ENCODE results near the gene KDM7A. TPM values are rescaled to one million over a fixed set of nuclear protein-coding genes. Genes with fewer than 3 reads are reported as not detected.

KDM7A gene
- total and polyA plus RNA-seq, 10 of the 15 experiments (the other 5 are each of a cell fraction or from before 2014, with no cell fraction given), result 0.07 to 0.96 (median 0.74) TPM

DNA sequence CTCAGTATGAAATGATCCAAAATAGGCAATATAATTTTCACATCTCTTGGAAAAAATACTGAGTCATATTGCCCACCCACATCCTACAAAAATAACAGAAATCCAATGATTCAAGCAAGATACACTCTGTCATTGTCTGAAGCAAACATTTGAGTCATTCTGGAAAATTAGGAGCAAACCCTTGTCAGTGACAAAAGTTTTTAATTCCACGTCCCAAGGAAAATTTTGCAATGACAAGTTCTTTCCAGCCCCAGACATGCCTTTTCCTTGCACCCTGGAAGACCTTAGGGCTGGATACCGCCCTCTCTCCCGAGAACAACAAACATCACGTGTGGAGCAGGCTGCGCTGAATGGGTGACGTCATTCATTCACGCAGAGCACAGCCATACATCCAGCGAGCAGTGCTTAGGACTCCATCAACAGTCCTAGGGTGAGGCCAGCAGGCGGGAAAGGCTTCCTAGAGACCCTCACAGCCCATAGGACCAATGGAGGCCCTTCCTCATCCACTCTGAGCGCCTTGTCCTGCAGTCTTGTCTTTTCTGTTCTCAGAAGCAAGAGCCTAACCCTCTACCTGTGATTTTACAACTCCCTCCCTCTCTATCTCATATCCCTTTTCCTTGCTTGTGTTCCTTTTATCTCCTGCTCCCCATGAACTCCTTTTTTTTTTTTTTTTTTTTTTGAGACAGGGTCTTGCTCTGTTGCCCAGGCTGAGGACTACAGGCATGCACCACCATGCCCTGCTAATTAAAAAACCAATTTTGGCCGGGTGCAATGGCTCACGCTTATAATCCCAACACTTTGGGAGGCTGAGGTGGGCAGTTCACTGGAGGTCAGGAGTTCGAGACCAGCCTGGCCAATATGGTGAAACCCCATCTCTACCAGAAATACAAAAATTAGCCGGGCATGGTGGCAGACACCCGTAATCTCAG lies 23.5 kb upstream of the KDM7A start:
- H3K79me2 ChIP-seq (ENCODE audit: control insufficient read depth, insufficient read depth, low read length), result no peaks in the 10 kb centered on the region
- H3K4me3 ChIP-seq, result no peak overlapping the region
- TF ChIP-seq SUPT20H (IDR thresholded peaks at IDR 0.05; ENCODE audit: borderline replicate concordance, control insufficient read depth, low read depth, low read length) (no peak), BACH1 (IDR thresholded peaks at IDR 0.05; ENCODE audit: borderline replicate concordance) (no peak), NBN (IDR thresholded peaks at IDR 0.05) (no peak), SREBF1 (IDR thresholded peaks at IDR 0.05; ENCODE audit: low read length) (no peak), ZNF207 (IDR thresholded peaks at IDR 0.05; ENCODE audit: borderline replicate concordance) (no peak), HDAC2 (IDR thresholded peaks at IDR 0.05) (no peak), ASH2L (IDR thresholded peaks at IDR 0.05; ENCODE audit: borderline replicate concordance, low read depth) (no peak), NR2C2 (IDR thresholded peaks at IDR 0.05; ENCODE audit: borderline replicate concordance, control insufficient read depth, insufficient read length, low read depth) (no peak), ZNF24 (IDR thresholded peaks at IDR 0.05) (no peak), NR2F1 (conservative IDR thresholded peaks at IDR 0.05) (no peak), MYC (IDR thresholded peaks at IDR 0.05; ENCODE audit: insufficient read depth, insufficient read length, insufficient replicate concordance, low read length, severe bottlenecking) (no peak), NR2C1 (IDR thresholded peaks at IDR 0.05) (no peak), RBBP5 (conservative IDR thresholded peaks at IDR 0.05) (no peak), MTA2 (IDR thresholded peaks at IDR 0.05; ENCODE audit: low read depth) (no peak), ZNF274 (IDR thresholded peaks at IDR 0.05; ENCODE audit: insufficient read depth, insufficient read length) (no peak)
- TF ChIP-seq, protein P1, sequence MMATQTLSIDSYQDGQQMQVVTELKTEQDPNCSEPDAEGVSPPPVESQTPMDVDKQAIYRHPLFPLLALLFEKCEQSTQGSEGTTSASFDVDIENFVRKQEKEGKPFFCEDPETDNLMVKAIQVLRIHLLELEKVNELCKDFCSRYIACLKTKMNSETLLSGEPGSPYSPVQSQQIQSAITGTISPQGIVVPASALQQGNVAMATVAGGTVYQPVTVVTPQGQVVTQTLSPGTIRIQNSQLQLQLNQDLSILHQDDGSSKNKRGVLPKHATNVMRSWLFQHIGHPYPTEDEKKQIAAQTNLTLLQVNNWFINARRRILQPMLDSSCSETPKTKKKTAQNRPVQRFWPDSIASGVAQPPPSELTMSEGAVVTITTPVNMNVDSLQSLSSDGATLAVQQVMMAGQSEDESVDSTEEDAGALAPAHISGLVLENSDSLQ (IDR thresholded peaks at IDR 0.05), result no peak
- TF ChIP-seq, protein P2, sequence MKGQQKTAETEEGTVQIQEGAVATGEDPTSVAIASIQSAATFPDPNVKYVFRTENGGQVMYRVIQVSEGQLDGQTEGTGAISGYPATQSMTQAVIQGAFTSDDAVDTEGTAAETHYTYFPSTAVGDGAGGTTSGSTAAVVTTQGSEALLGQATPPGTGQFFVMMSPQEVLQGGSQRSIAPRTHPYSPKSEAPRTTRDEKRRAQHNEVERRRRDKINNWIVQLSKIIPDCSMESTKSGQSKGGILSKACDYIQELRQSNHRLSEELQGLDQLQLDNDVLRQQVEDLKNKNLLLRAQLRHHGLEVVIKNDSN (IDR thresholded peaks at IDR 0.05; ENCODE audit: borderline replicate concordance, extremely low read length, insufficient read depth, low read depth, low read length), result no peak
- TF ChIP-seq, protein P3, sequence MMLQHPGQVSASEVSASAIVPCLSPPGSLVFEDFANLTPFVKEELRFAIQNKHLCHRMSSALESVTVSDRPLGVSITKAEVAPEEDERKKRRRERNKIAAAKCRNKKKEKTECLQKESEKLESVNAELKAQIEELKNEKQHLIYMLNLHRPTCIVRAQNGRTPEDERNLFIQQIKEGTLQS (IDR thresholded peaks at IDR 0.05; ENCODE audit: borderline replicate concordance, extremely low read depth, low read depth, low read length), result no peak
- TF ChIP-seq, protein P4, sequence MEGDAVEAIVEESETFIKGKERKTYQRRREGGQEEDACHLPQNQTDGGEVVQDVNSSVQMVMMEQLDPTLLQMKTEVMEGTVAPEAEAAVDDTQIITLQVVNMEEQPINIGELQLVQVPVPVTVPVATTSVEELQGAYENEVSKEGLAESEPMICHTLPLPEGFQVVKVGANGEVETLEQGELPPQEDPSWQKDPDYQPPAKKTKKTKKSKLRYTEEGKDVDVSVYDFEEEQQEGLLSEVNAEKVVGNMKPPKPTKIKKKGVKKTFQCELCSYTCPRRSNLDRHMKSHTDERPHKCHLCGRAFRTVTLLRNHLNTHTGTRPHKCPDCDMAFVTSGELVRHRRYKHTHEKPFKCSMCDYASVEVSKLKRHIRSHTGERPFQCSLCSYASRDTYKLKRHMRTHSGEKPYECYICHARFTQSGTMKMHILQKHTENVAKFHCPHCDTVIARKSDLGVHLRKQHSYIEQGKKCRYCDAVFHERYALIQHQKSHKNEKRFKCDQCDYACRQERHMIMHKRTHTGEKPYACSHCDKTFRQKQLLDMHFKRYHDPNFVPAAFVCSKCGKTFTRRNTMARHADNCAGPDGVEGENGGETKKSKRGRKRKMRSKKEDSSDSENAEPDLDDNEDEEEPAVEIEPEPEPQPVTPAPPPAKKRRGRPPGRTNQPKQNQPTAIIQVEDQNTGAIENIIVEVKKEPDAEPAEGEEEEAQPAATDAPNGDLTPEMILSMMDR (IDR thresholded peaks at IDR 0.05 in 2 of 3, conservative IDR thresholded peaks at IDR 0.05 in 1 of 3; ENCODE audit: control insufficient read depth in 2 of 3, extremely low read depth in 1 of 3, insufficient read depth in 1 of 3, low read depth in 3 of 3, low read length in 3 of 3), result no peak
- intact Hi-C loops (cut with micrococcal nuclease; ENCODE audit: unreplicated experiment), result no loop called here
- in situ Hi-C loops (cut with MboI), result no loop called here
- peaks cover 1 to 3% of the 10 kb centered on the region in 2 experiments; a peak in 2 of 4 replicates for H3K27me3 ChIP-seq (replicated peaks in 1 of 2; ENCODE audit: control insufficient read depth in 2 of 2, insufficient read depth in 2 of 2, low read length in 1 of 2)
- ChIA-PET SMC1A (ENCODE audit: uncharacterized antibody, unreplicated experiment) (no interaction called here), CTCF (interaction anchor here (0.7 to 1.0 kb wide), 4 partner anchors 7 to 95 kb away, joined by 3 to 6 read pairs (median 4); no protein-coding TSS in a partner anchor), POLR2A (no interaction called here), RAD21 (ENCODE audit: unreplicated experiment) (interaction anchor here (0.6 kb wide), 1 partner anchor 11 kb away, joined by 3 read pairs; no protein-coding TSS in a partner anchor)
- H2AFZ ChIP-seq (ENCODE audit: control insufficient read depth, low read depth, low read length), result no peak overlapping the region
- peaks cover 8% of the 10 kb centered on the region; the same call in 2 of the 3 replicates for H3K9me3 ChIP-seq (replicated peaks; ENCODE audit: control insufficient read depth, insufficient read depth, low read length)
- FAIRE-seq, result no peak
- no peak overlapping the region for H3K27ac ChIP-seq (ENCODE audit: control insufficient read depth, insufficient read depth)
- no peak overlapping the region for H3K4me2 ChIP-seq (ENCODE audit: control insufficient read depth, insufficient read depth)
- H3K9ac ChIP-seq (ENCODE audit: control insufficient read depth, insufficient read depth, low read length), result no peak overlapping the region
- WGBS (ENCODE audit: insufficient coverage, insufficient replicate concordance, low lambda C conversion rate, missing lambda C conversion rate), result 54% methylated on average over 15 of the region's 15 CpGs
- no peak for ATAC-seq
- H3K36me3 ChIP-seq (ENCODE audit: control insufficient read depth in 2 of 2, insufficient read depth in 2 of 2, low read length in 1 of 2), result no peaks in the 10 kb centered on the region
- DNase-seq (ENCODE audit: low read depth, low spot score), result no peak
- no peaks in the 10 kb centered on the region for H4K20me1 ChIP-seq (ENCODE audit: control insufficient read depth, insufficient read depth)
- H3K4me1 ChIP-seq (ENCODE audit: control insufficient read depth, insufficient read depth, low read length), result no peaks in the 10 kb centered on the region
- BruUV-seq (replicated peaks), result no TSS peak

Data from GM12878 (cell line).